NCI-H1092 (cell line): Measurements from ENCODE around the gene MRPL27.

ENCODE experiments used
- DNase-seq: peaks from one replicate; lab custom pipeline; 2025; lab: John Stamatoyannopoulos, UW

MRPL27 gene

DNA sequence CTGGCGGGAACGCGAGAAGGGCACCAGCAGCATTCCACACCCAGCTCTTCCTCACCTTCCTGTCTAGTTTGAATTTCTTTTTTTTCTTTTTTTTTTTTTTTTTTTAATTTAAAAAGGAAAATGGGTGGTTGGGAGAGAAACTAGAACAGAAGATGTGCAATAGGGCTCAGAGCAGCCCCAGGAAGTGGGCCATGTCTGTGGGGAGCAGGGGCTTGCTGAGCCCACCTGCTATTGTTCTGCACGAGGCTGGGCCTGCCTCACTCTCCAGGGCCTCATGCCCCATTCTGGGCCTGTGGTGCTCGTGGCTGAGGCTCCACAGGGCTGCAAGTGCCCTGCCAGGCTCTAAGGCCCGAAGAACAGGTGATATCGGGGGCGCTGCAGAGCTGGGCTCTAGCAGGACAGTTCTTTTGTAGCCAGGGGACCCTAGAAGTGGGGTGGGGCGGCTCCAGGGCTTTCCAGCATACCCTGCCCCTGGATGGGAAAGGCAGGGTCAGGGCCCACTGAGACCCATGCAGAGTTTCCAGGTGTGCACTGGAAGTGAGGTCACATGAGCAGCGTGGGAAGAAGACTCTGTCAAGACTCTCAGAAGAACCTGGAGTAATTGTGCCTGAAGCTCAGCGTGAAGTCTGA, 12.4 kb downstream of the MRPL27 start:
- DNase-seq: no peak

DNA sequence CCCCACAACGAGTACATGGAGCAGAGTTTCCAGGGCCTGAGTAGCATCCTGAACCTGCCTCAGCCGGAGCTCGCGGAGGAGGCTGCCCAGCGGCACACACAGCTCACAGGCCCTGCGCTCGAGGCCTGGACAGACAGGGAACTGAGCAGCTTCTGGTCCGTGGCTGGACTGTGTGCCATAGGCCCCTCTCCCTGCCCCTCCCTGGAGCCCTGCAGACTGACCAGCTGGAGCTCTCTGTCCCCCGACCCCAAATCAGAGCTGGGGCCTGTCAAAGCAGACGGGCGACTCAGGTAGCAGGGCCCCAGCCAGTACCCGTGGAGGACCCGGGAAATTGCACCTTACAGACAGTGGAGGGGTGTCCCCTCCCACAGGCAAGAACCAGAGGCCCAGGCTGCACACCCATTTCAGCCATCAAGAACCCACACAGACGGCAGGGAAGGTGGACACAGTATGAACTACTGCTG, 13.0 kb downstream of the MRPL27 start:
- no peak for DNase-seq

DNA sequence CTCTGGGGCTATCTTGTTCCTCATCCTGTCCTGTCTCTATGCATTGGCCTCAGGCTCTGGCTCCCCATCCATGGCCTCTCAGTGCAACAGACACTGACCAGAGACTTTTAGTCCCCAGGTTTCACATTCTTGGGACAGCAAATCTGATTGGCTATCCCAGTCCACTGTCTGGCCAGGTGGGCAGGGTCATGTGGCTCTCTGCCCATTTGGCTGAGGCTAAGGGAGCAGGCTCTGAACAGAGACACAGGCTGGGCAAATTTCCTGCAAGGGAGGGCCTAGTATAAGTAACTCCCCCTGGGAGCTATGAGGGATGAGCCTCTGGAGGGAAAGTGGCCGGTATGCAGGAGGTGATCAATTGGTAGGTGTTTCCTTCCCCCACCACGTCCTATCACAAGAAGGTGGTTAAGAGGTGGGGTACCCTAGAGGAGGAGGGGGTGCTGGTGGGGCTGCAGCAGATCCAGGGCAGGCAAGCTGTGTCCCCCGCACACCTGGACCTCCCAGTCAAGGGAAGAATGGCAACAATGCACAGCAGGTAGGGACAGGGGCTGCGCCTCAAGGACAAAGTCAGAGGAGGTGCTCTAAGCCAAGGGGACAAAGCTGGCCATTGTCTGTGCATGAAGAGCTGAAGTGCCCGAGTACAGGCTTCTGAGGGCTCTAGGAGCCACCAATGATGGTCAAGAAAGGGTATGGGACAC, 13.8 kb downstream of the MRPL27 start:
- no peak for DNase-seq

DNA sequence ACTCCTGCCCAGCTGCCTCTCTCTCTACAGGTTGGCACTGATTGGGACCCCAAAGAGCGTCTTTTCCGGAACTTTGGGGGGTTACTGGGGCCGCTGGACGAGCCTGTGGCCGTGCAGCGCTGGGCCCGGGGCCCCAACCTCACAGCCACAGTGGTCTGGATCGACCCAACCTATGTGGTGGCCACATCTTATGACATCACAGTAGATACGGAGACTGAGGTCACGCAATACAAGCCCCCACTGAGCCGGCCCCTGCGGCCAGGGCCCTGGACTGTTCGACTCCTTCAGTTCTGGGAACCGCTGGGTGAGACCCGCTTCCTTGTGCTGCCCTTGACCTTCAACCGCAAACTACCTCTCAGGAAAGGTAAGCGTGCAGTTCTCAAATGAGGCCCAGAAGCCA, 14.8 kb downstream of the MRPL27 start:
- no peak for DNase-seq

DNA sequence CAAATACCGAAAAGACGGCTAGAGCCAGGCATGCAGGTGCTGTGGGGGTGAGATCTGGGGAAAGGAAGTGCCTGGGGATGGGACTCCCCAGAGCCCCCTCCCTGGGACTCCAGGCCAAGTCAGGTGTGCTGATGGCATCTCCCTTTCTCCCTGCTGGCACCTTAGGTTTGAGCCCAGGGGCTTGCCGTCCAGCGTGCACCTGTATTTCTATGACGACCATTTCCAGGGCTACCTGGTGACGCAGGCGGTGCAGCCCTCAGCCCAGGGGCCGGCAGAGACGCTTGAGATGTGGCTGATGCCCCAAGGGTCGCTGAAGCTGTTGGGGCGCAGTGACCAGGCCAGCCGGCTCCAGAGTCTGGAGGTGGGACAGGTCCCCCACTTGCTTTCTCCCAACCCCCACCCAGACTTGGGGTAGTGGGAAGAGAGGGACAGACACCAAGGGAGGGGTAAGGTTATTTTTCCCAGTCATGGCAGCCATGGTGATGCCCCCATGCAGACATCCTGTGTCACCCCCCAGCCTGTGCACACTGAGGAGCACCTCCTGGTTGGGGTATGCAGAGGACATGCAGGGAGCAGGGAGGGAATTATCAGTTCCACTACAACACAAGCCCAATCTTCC, 16.0 kb downstream of the MRPL27 start:
- DNase-seq: no peak

DNA sequence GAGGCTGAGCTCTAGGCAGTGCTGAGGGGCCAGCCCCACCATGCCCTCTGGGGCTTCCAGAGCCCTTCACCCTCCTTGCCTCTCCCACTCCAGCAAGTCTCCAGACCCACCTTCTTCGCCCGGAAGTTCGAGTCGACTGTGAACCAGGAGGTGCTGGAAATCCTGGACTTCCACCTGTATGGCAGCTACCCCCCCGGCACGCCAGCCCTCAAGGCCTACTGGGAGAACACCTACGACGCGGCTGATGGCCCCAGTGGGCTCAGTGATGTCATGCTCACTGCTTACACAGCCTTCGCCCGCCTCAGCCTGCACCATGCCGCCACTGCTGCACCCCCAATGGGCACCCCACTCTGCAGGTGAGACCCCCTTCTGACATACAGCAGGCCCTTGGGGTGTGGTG, 16.6 kb downstream of the MRPL27 start:
- DNase-seq: no peak

DNA sequence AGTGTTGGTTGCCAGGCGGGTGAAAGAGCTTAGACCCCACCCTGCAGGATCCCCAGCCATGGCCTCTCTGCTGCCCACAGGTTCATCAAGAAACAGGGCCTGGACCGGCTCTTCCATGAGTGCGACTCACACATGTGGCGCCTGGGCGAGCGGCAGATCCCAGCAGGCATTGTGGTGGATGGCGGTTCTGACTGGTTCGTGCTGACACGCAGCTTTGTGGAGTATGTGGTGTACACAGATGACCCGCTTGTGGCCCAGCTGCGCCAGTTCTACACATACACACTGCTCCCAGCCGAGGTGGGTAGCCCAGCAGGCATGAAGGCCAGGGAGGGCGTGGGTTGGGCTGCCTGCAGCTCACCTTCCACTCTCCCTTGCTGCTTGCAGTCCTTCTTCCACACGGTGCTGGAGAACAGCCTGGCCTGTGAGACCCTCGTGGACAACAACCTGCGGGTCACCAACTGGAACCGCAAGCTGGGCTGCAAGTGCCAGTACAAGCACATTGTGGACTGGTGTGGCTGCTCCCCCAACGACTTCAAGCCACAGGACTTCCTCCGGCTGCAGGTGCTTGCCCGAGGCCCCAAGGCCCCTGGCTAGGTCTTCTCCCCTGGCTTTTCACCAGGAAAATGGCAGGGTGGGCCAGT, 17.2 kb downstream of the MRPL27 start:
- no peak for DNase-seq

DNA sequence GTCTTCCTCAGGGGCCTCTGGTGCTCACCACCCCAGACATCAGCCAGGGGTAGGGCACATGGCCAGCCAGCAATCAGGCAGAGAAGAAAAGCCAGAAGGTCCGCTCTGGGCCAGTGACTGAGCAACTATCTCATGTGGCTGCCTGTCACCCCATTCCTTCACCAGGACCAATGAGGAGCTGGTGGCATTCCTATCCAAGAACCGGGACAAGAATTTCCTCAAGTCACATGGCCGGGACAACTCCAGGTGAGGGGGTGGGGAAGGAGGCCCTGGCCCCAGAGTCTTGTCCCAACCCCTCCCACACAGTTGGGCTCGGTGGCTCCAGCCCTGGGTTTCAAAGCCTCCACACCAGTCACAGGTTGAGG, 17.7 kb downstream of the MRPL27 start:
- no peak for DNase-seq

DNA sequence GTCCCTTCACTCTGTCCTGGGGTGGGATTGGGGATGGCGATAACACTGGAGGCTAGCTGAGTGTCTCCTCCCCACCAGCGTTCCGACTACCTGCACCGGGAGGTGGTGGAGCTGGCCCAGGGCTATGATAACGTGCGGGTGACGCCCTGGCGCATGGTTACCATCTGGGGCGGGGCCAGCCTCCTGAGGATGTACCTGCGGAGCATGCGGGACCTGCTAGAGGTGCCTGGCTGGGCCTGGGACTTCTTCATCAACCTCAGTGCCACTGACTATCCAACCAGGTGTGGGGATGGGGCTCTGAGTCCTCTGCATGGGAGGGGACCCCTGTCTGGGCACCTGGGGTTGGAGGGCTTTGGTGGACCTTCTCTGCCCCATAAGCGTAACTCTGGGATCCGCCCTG, 18.2 kb downstream of the MRPL27 start:
- DNase-seq: no peak

DNA sequence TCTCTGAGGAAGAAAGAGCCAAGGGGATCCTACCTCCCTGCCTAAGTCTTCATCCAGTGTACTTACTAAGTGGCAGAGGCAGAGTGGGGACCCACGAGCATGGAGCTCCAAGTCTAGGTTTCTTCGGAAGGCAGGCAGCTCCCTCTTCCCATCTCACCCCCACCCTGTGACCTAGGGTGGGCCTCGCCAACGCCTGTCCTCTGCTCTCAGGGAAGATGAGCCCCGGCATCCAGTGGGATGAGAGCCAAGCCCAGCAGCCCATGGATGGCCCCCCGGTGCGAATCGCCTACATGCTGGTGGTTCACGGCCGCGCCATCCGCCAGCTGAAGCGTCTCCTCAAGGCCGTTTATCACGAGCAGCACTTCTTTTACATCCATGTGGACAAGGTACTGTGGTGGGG, 18.8 kb downstream of the MRPL27 start:
- no peak for DNase-seq

DNA sequence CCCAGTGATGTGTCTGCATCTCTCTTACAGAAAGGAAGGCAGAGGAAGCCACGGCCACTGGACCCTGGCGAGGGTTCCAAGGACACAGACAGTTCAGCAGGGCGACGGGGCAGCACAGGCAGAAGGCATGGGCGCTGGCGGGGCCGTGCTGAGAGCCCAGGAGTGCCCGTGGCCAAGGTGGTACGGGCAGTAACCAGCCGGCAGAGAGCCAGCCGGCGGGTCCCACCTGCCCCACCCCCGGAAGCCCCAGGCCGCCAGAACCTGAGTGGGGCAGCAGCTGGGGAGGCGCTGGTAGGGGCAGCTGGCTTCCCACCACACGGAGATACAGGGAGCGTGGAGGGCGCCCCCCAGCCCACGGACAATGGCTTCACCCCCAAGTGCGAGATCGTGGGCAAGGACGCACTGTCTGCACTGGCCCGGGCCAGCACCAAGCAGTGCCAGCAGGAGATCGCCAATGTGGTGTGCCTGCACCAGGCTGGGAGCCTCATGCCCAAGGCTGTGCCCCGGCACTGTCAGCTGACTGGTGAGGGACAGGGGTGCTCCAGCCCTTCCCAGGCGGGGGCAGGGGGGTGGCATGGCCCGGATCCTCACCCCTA, 19.3 kb downstream of the MRPL27 start:
- no peak for DNase-seq

DNA sequence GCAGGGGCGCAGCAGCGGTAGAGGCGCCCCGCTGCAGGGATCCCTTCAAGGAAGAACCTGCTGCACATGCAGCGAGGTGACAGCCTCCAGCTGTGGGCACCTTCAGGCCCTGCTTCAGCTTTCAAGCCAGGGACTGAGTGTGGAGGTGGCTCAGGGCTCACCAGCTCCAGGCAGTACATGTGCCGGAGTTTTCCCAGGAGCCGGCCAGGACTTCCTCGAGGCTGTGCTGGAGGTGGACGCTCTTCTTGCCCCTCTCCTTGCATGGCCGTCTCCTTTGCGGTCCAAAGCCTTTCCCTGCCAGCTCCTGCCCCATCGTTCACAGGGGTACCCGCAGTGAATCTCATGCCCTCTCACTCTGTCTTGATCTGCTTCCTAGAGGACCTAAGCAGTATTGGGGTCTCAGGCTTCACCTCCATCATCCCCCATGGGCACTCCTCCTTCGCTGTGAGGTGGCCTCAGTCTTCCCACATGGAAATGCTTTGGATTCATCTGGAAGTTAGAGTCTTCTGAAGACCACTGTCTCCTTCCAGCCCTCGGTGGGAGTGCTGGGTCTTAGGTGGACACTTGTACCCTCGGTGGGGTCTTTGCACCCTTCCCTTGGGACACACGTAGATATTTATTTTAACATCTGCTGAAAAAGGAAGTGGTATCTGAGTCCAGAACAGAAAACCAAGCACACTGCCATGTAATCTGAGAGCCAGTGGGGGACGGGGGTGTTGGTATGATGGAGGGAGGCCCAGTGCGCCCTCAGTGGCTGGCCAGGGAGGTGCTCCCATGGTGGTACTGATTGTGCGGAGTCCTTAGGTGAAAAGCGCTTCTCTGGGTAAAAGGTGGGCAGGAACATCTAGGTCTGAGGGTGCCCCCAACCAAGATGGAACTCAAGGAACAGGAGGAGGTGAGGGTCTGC, 20.0 kb downstream of the MRPL27 start:
- DNase-seq: no peak

DNA sequence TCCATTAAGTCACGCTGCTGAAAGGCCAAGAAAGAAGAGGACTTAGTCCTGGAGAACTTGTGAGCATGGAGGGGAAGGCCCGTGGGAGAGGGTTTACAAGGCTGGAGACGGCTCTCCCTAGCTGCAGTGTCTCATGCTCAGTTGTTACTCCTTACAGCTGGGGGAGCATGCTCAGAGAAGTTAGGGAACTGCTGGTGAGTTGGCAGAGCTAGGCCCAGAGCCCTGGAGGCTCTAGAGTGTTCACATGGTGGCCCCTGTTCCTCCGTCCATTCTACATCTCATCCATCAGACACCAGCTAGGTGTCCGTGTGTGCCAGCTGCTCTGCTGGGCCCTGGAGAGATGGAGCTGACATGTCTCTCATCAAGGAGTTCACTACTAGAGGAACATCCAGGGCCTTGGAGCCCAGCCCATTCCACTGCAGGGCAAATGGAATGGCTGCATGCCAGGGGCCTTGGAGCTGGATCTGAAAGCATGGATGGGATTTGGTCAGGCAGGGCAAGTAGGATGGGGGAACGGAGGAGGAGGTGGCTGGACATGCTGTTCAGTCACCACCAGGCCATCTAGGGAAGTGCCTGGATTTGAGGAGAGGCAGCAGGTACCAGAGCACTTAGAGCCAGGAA, 20.8 kb downstream of the MRPL27 start:
- DNase-seq: no peak

DNA sequence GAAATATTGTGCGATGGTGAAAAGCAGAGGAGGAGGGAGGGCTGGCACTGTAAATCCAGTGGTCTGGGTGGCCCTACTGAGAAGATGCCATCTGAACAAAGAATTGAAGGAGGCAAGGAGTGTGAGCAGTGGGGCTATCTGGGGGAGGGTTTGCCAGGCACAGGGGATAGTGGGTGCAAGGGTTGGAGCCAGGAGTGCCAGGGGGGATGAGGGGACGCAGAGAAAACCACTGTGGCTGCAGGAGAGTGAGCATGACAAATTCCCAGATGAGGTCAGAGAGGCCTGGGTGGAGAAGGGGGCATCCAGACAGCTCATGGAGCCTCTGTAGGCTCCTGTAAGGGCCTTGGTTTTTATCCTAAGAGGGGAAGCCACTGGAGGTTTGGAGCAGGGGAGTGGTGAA, 22.3 kb downstream of the MRPL27 start:
- no peak for DNase-seq

DNA sequence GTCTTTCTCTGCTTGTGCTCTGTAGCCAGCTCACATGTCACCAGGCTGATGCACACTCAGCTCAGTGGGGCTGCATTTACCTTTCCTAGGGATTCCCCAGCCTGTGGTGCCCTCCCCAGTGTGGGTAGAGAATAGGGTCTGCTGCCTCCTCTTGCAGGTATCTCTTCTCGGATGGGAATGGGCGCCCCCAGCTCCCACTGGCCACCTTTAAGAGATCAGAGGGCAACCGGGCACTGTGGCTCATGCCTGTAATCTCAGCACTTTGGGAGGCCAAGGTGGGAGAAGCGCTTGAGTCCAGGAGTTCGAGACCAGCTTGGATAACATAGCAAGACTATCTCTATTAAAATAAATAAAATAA, 23.8 kb downstream of the MRPL27 start:
- DNase-seq: no peak

DNA sequence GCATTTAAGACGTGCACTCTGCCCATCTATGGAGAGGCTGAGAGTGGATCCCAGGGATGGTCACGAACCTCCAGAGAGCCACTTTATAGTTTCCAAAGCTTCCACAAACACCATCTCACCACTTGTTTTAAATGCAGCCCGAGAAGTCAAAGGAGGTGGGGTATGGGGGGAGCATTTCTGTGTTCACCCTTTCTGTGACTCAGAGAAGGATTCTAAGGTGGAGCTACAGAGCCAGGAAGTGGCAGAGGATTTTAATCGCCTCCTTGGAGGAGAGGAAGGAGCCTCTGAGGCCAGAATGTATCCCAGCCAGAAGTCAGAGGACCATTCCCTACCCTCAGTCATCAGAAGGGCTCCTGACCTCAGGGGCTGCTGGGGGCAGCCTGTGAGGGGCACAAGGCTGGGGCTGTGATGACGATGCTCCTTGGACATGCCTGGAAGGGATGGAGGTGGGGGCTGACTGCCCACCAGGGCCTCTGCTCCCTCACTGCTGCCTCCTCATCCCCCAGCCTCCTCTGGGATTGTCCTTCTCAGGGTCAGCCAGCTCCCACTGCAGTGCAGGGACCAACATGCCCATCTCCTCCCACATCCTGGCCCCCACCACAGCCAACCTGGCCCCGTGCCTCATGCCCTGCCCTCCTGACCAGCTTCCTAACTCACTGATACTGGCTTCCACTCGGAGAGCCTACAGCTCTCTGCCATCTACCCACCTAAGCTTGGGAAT, 24.3 kb downstream of the MRPL27 start:
- DNase-seq: no peak

DNA sequence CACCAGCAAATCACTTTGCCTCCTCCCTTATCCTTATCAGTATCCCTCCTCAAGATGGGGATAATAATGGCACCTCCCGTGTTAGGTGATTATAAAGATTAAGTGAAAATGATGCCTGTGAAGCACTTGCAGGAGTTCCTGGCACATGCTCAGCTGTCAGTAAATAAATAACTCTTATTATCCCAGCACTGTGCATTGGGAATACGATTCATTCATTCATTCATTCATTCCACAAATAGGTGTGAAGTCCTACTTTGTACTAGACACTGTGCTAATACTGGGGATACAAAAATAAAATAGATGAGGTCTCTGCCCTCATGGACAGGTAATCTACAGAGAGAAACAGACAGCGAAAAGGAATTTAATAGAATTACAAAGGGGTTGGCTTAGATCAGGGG, 25.1 kb downstream of the MRPL27 start:
- no peak for DNase-seq

DNA sequence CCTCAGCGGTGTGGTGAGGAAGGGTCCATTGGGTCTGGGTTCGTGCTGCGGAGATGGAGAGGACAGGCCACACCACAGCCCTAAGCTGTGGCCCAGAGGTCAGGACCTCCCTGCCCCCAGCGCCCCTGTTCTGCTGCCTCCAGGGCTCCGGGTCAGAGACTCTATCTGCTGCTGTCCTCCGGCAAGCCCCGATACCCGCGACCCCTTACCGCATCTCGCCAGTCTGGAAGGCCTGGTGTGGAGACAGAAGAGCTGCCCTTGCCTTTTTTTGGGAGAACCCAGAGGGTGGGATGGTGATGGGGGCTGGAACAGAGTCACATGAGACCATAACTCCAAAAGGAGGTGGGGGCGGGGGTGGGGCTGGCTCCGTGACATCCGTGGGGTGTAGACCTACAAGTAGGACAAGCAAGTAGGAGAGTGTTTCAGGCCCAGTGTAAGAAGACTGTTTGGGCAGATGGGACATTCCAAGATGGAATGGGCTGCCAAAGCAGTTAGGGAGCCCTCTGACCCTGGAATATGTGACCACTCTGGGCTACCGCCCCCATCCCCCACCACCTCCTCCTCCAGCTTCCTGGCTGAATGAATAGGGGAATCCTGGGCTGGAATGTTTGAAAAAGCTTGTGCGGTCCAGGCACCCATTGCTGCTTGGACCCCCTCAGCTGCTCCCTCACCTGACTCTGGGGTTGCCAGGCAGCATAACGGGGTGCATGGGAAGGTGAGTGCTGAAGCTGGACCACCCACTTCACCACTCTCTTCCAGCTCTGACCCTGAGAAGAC, 25.7 kb downstream of the MRPL27 start:
- DNase-seq: no peak

DNA sequence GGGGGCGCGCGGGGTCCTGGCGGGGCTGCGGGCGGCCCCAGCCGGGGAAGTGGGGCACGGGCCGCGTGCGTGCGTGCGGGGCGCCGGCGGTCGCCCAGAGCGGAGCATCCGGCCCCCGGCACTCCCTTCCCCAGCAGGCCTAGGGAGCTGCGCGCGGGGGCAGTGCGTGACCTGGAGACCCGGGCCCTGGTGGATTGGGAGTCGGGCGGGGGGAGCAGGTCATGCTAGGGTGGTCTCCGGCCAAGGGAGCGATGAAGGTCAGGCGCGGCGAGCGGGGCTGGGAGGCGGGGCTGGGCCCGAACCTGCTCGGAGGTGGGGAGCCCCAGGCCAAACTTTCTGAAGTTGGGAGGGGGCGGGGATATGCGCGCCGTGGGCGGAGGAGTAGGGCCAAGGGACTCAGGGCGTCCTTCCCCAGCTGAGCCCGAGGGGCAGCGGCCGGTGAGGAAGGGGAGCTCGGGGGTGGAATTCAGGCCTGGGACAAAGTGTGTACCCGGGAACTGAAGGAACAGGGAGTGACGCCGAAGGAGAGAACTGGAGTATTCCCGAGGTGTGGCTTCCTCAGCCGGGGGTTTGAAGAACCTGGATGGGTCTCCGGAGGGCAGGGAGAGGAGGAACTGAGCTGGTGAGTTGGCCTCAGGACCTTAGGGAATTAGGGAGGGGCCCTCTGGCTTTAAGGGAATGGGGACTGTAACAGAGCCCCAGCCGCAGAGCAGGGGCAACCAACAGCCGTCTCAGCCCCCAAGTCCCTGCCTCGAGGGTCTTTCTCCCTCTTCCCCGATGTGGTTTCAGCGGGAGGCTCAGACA, 26.5 kb downstream of the MRPL27 start:
- DNase-seq: no peak
